Ovary (tissue), 9 donors: ENCODE measurements around the gene C1orf159. TPM values are rescaled to one million over a fixed set of nuclear protein-coding genes. Genes with fewer than 3 reads are reported as not detected.

Experiments used
- DNase-seq, 5 donors: peaks; one replicate each; pipeline ENCODE4 v3.0.0-alpha.2; 2019 to 2020
- H3K27ac ChIP-seq, 2 donors: fragments of 200-600 bp; one replicate each; pipeline versions ENCODE4 v1.5.1 to v1.8.0; 2019 to 2022
- H3K27me3 ChIP-seq: fragments of 200-600 bp; one replicate; pipeline ENCODE4 v1.8.0; 2022
- H3K36me3 ChIP-seq: fragments of 200-600 bp; sonication (generic); one replicate; pipeline ENCODE4 v1.5.1; 2019
- H3K4me1 ChIP-seq: one replicate; pipeline ENCODE4 v1.8.1; 2013; ENCODE audit warnings: mild to moderate bottlenecking, moderate library complexity; ENCODE audit not compliant: insufficient read depth
- H3K4me3 ChIP-seq: fragments of 200-600 bp; sonication (generic); one replicate; pipeline ENCODE4 v1.5.1; 2017
- H3K9me3 ChIP-seq, 2 donors: fragments of 200-600 bp in 1 of 2; sonication (generic) in 1 of 2; one replicate each; pipeline versions ENCODE4 v1.5.1 to v1.8.1; 2013 to 2019; ENCODE audit warnings: mild to moderate bottlenecking in 1 of 2, moderate library complexity in 1 of 2
- EP300 ChIP-seq: sonication (generic); formaldehyde crosslinking; IDR thresholded peaks from one replicate; pipeline ENCODE4 v1.6.1; 2017; ENCODE audit warnings: antibody characterized with exemption
- POLR2A ChIP-seq: fragments of 450-650 bp; IDR thresholded peaks from one replicate; pipeline ENCODE4 v1.6.1; 2017; ENCODE audit warnings: antibody characterized with exemption, mild to moderate bottlenecking, moderate library complexity
- WGBS, 3 donors: extraction: QIAGEN DNeasy Blood & Tissue Kit in 1 of 3; methylation state at CpG; one replicate each; pipeline versions ENCODE4 v1.1.5 to v1.1.7; 2013 to 2017; 5-methylcytosine and 5-hydroxymethylcytosine counted together
- intact Hi-C, 4 donors: fragments of 100-400 bp; cut with DNase I; formaldehyde crosslinking; loops; one replicate each; pipeline versions ENCODE4 v1.11.0 to v1.15.1; 2022 to 2023
- polyA plus RNA-seq, 2 donors: library from polyadenylated mRNA; stranded (reverse); fragments of 200-250 nt in 1 of 2; fragments of 350-450 nt in 1 of 2; fragmentation: Illumina TruSeq in 1 of 2; extraction: RNeasy Lipid Tissue Mini Kit (QIAGEN cat#74804) in 1 of 2; gene quantifications; one replicate each; pipeline ENCODE4 v1.2.3, GENCODE V29; 2013 to 2014
- total RNA-seq, 7 donors: library from RNA; depleted of rRNA in 2 of 7; stranded (reverse); fragments of >200 nt in 2 of 7; fragmentation: NEBNext Ultra II Directional in 3 of 7; extraction: Animal tissue kit (Norgen Biotek cat#: 25700) in 3 of 7; gene quantifications; one replicate each; pipeline versions ENCODE4 v1.1.0 to v1.2.4, GENCODE V29; 2016 to 2023
- TF ChIP-seq, protein P1 (sequence below), 3 donors: fragments of 450-650 bp in 2 of 3; fragments of 200-600 bp in 1 of 3; IDR thresholded peaks; one replicate each; pipeline versions ENCODE4 v1.5.1 to v1.8.0; 2016 to 2022; ENCODE audit warnings: antibody characterized with exemption in 3 of 3, mild to moderate bottlenecking in 1 of 3
- donor health status: DM: no; HTN: no; CAD: no; lungs with moderate emphysema.
- donor health status: DM: no; HTN: no; CAD: no.
- donor health status: Bipolar disorder and iron deficiency.
- donor health status: DM: yes; HTN: yes; CAD: no.
- donor health status: DM: no; HTN: no; CAD: no.
- donor health status: DM: yes; HTN: yes; CAD: no.

Gene C1orf159
- total and polyA plus RNA-seq, 9 donors: 0.28 to 22.1 (median 9.4) TPM

DNA sequence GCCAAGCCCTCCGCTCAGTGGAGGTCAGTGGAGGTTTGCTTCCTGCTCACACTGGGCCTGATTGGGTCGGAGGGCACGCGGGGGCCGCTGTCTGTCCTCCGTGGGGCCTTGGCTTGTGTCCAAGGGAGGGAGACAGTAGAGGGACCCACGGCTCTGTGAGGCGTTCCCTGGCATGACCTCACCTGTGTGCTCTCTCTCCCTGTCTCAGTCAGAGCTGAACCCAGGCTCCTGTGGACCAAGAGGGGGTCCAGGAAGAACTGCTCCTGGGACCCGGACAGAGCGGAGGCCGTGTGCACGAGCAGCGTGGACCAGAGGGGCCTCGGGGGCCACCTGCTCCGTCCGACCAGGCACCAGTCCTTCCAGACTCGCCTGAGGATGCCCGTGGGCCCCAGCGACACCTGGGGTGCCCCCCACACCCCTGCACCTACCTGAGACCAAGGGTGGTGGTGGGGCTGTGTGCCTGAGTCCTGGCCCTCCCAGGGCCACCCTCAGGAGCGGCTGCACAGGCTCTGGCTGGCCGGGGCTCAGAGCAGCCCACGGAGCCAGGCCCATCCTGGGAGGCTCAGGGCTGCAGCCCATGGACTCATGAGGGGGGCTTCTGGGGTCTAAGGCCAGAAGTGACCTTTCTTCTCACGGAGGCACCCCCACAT, 44.5 kb upstream of the C1orf159 start:
- TF ChIP-seq POLR2A: no peak
- TF ChIP-seq, protein P1, sequence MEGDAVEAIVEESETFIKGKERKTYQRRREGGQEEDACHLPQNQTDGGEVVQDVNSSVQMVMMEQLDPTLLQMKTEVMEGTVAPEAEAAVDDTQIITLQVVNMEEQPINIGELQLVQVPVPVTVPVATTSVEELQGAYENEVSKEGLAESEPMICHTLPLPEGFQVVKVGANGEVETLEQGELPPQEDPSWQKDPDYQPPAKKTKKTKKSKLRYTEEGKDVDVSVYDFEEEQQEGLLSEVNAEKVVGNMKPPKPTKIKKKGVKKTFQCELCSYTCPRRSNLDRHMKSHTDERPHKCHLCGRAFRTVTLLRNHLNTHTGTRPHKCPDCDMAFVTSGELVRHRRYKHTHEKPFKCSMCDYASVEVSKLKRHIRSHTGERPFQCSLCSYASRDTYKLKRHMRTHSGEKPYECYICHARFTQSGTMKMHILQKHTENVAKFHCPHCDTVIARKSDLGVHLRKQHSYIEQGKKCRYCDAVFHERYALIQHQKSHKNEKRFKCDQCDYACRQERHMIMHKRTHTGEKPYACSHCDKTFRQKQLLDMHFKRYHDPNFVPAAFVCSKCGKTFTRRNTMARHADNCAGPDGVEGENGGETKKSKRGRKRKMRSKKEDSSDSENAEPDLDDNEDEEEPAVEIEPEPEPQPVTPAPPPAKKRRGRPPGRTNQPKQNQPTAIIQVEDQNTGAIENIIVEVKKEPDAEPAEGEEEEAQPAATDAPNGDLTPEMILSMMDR (IDR thresholded peaks at IDR 0.05): no peak
- TF ChIP-seq EP300: no peak
- no peak overlapping the region for H3K4me3 ChIP-seq
- no peaks in the 10 kb centered on the region for H3K9me3 ChIP-seq
- intact Hi-C loops: no loop called here
- no peak overlapping the region for H3K27ac ChIP-seq
- peaks cover 5% of the 10 kb centered on the region for H3K4me1 ChIP-seq
- no peaks in the 10 kb centered on the region for H3K27me3 ChIP-seq
- DNase-seq: no peak
- no peaks in the 10 kb centered on the region for H3K36me3 ChIP-seq
- WGBS, 3 donors: 73 to 82% (median 79%) methylated on average over 21 to 23 of the region's 23 CpGs

DNA sequence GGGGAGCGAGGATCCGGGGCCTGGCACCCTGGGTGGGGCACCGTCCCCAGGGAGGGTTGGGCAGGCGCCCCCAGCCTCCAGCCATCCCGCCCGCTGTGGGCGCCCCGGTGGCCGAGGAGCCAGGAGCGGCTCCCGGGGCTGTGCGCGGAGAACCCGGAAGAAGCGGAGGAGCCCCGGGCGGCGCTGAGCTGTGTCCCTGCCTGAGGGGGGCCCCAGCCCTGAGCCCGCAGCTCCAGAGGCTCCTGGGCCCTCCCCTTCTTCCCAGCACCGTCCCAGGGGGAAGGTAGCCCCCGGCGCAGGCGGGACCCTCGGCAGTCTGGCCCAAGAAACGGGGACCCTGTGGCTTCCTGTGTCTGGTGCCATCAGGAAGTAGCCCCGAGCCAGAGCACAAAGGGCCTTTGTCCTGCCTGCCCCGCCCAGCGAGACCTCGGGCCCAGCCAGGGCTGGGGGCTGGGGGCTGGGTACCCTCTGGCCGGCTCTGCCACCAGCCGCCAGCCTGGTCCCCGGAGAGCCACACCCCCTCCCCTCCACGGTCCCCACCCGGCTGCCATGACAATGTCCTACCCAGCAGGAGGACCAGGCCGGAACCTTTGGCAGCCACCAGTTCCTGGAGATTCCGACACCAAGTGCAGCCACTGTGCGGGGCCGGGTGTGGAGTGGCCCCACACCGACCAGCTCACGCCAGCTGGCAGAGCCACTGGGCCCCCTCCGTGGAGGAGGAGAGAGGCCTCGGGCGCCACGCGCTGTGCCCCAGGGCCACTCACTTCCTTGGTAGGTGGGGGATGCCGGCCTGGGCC, 42.2 kb upstream of the C1orf159 start:
- Histone ChIP-seq H3K9me3 (no peaks in the 10 kb centered on the region), H3K4me1 (peaks cover 5% of the 10 kb centered on the region), H3K36me3 (no peaks in the 10 kb centered on the region), H3K27ac (peak overlapping the region in 1 of 2 donors; percentile 27), H3K27me3 (no peaks in the 10 kb centered on the region), H3K4me3 (peak overlapping the region; percentile 60)
- 19 to 47% (median 24%) methylated on average over 17 to 46 of the region's 46 CpGs for WGBS, 3 donors
- DNase-seq: peak in 3 of 5 donors; percentile 20 to 53 (median 38)
- TF ChIP-seq, protein P1 (IDR thresholded peaks at IDR 0.05): no peak
- TF ChIP-seq POLR2A (no peak), EP300 (no peak)
- intact Hi-C loops: no loop called here

DNA sequence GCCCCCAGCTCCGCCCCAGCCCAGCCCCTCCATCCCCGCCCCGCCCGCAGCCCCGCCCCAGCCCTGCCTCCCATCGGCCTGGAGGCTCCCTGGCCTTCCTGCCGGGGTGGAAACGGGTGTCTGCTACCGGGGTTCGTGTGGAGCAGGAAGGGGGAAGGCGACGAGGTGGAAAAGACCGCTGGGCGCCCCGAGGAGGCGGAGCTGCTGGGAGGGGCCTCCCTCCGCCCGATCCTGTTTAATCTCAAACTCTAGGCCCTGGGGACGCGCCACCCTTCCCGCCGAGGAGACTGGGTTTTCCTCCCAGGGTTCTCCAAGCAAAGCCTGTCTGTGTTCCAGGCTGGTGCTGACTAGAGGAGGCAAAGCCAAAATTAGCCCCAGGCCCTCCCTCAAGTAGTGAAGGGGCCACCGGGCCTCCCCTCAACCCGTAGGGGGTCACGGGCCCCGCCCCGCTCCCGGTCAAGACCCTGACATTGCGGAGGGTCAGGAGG, 41.6 kb upstream of the C1orf159 start:
- intact Hi-C loops: no loop called here
- Histone ChIP-seq H3K36me3 (no peaks in the 10 kb centered on the region), H3K27me3 (no peaks in the 10 kb centered on the region), H3K27ac (peak overlapping the region in 1 of 2 donors; percentile 27), H3K4me1 (peaks cover 5% of the 10 kb centered on the region), H3K9me3 (no peaks in the 10 kb centered on the region), H3K4me3 (peak overlapping the region; percentile 60)
- peak; percentile 61 to 77 (median 72) for DNase-seq
- 0 to 2% (median 1%) methylated on average over 9 to 29 of the region's 29 CpGs for WGBS, 3 donors
- TF ChIP-seq, protein P1 (IDR thresholded peaks at IDR 0.05): no peak
- TF ChIP-seq EP300: no peak
- TF ChIP-seq POLR2A: no peak

DNA sequence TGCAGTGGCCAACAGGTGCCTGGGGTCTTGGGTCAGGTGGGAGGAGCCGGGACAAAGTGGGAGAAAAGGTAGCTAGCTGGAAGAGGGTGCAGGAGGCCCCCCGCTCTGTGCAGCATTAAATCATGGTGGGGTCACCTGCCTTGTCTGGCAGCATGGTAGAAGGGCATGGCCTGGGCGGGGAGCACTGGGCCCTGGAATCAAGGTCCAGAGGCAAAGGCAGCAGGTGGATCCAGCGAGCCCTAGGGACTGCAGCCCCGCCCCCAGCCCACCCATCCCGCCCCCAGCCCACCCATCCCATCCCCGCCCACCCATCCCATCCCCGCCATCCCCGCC, 41.1 kb upstream of the C1orf159 start:
- Histone ChIP-seq H3K27ac (no peak overlapping the region), H3K4me3 (no peak overlapping the region), H3K9me3 (no peaks in the 10 kb centered on the region), H3K36me3 (no peaks in the 10 kb centered on the region), H3K4me1 (peaks cover 5% of the 10 kb centered on the region), H3K27me3 (no peaks in the 10 kb centered on the region)
- TF ChIP-seq, protein P1 (IDR thresholded peaks at IDR 0.05): no peak
- no peak for TF ChIP-seq EP300
- TF ChIP-seq POLR2A: no peak
- peak in 1 of 5 donors; percentile 35 for DNase-seq
- 24 to 54% (median 24%) methylated on average over 5 of the region's 9 CpGs for WGBS, 3 donors
- intact Hi-C loops: no loop called here
